ENCODE results near the gene KCNAB1.

The KCNAB1 gene

DNA sequence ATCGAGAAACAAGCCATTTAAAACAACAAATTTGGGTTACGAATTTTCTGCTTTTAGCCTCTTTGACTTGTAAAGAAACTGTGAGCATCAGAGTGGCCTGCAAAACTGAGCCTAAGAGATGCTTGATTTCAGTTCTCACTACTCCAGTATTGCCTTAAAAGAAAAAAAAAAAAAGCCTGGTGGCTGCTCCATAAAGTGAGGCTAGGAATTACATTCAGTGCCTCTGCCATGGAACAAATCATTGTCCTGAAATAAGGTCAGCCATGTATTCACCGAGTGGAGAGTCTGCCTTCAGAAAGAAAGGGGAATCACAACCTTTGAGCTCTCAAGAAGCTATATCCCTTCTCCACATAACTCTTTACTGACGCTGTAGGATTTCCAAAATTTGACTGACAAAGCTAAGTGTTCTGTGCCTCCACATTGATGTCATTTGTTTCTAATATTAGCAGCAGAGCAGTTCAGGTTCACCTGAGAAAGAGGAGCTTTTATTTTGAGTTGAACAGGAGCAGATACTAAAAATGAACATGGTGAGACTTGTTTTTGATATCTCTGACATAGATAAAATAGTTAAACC lies 297.3 kb downstream of the KCNAB1 start:
- DNase-seq = no peak

GRCh38 chr3:156418428-156418827 lies 298.1 kb downstream of the KCNAB1 start:
- no peak for DNase-seq

DNA sequence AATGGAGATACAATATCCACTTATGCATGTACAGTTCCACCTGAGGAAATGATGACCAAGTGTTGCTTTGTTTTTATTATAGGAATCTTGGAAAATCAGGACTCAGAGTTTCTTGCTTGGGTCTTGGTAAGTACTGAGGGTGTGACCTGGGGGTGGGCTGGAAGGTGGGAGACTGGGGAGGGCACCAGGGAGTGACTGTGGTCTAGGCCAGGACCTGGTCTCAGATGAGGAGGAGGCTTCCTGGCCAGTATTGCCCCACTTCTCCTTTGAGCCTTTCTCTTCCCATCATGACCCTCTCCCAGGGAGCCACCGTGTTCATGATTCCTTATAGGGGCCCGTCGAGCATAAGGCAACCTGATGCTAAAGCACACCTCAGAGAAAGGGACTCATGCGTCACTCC lies 301.2 kb downstream of the KCNAB1 start:
- no peak for DNase-seq

DNA sequence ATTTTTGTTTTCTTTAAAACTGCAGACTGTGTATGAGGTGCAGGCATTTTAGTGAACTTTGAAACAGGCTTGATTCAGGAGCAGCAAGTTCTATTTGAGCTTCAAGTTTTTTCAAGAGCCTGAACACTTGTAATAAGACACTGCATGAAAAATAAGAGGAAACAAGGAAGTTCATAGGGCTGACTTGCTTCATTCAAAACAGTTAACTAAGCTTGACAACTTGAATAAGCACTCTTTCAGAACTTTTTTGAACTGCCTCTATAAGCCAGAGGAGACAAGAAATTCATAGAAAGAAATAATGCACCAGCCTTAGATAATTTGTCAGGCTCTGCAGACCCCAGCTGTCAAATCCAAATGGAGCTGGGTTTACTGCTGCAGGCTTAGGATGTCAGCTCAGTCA lies 304.4 kb downstream of the KCNAB1 start:
- no peak for DNase-seq

GRCh38 chr3:156425651-156426050 lies 305.3 kb downstream of the KCNAB1 start:
- DNase-seq = no peak

- no peak for DNase-seq
These were observed 308.7 kb downstream of the KCNAB1 start for GRCh38 chr3:156429125-156429524.

- no peak for DNase-seq
These were observed 311.2 kb downstream of the KCNAB1 start for GRCh38 chr3:156431334-156432124.

DNA sequence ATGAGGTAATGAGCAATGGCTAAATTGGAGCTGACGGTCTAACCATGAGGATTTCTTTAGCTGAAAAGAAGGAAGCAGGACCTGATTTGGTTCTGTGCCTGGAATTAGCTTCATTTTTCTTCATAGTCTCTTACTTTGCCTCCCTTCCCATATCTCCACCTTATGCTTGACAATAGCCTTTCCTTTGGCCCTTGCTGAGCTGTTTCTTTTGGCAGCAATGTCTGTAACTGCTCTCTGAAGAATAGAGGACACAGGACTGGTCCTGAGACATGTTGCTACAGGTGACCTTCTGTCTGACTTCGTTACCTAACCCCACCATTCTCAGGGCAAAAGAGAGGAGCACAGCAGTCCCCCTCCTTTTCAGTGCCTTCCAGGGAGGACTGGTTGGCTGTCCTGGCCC lies 312.2 kb downstream of the KCNAB1 start:
- no peak for DNase-seq

DNA sequence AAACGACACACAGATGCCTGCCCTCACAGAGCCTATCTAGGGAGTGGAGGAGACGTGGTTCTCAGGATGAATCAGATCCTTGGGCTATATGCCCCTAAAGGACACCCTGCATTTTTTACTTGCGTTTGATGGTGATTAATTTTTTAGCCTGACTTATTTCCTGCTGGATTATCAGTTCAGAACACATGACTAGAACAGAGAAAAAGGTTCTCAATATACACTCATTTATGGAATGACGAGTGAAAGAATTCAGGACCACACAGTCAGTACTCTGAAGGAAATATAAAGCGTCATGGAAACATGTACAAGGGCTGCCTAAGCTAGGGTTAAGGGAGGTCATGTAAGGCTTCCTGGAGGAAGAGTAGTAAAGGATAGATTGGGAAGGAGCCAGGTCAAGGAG lies 312.8 kb downstream of the KCNAB1 start:
- no peak for DNase-seq

GRCh38 chr3:156433910-156434309 lies 313.5 kb downstream of the KCNAB1 start:
- DNase-seq = no peak

DNA sequence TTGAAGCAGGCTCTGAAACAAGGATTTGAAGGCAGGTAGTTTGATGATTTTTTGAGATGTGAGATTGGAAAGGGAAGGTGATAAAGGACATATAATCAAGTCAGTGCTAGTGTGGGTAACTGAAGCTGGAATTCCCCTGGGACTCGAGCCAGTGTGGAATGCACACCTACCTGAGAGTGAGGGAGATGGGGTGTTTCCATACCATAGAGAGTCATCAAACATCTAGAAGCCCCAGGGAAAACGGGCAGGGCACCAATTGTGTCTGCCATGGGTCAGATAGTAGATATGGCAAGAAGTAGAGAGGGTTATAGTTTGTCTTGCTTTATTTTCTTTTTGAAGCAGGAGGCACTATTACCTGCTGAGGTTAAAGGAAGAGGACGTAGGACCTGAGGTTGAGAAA lies 314.5 kb downstream of the KCNAB1 start:
- no peak for DNase-seq

DNA sequence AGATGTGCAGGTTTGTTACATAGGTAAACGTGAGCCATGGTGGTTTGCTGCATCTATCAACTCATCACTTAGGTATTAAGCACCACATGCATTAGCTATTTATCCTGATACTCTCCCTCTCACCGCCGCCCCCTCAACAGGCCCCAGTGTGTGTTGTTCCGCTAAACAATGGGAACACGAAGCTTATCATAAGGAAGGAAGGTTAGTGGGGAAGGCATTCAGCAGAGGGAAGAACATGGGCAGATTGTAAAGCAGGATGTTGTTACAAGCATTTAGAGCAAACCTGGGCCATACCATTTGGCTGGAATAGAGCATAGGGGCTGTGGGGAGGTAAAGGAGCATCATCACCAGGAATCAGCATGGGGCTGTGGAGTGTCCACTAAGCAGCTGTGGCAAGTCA lies 322.7 kb downstream of the KCNAB1 start:
- DNase-seq = no peak

DNA sequence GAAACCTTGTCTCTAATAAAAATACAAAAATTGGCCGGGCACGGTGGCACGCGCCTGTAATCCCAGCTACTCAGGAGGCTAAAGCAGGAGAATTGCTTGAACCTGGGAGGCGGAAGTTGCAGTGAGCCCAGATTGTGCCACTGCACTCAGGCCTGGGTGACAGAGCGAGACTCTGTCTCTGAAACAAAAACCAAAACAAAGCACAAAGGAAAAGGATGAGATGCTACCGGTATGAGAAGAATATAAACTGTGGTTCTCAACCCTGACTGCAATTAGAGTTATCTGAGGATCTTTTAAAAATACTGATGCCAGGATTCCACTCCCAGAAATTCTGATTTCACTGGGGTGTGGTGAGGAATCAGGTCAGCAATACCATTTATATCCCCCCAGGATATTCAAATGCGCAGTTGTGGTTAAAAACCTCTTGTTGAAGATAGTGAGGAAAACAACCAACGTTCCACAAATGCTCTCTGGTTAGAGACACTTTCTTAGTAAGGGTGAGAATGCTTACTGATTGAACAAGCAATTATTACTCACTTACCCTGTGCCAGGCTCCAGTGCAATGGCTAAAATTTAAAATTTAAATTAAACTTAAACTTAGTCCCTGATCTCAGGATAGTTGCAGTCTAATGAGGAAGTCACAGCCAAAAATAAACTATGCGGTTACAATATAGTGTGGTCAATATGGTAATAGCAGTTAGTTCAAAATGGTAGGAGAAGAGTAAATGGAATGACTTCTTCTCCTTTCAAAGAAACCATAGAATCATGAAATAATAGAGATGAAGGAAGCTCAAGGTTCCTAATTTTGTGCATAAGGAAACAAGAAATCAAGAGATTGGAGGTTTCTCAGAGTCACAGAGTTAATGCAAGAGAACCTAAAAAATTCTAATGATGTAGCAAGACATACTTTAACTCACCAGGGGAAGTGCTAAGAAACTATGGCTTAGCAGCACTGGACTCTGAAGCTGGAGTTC lies 325.0 kb downstream of the KCNAB1 start:
- no peak for DNase-seq

DNA sequence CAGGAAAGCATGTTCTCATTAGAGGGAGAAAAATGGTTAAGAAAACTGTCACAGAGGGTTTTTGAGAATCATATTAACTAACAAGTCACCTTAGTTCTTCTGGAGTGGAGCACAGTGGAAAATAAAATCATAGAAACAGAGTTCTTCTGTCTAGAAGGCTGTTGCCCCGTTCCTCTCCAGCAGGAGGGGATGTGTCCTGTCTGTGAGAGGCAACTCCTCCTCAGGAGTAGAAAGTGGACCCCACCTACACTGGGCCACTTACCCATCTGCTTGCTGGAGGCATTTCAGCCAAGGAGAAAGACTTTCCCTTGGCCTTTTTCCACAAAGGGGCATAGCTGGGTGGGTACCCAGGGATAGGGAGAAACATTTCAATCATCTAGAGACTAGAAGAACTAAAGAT lies 327.9 kb downstream of the KCNAB1 start:
- no peak for DNase-seq

GRCh38 chr3:156449710-156450574 lies 329.6 kb downstream of the KCNAB1 start:
- no peak for DNase-seq

DNA sequence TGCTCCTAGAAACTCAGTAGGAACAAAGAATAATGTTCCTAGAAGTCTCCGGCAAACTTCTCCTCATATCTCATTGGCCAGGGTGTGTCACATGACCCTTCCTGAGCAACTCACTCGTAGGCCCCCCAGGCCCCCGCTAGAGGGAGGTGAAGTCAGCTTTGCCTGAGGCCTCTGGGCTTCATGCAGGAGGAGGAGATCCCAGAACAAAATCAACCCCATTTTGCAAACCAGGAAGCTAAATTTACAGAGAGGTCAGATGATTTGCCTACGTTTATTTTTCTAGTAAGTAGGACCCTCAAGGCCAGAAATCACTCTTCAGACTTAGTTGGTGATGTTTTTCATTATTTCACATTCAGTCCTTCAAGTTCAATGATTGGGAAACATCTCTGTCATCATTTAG lies 335.5 kb downstream of the KCNAB1 start:
- DNase-seq = no peak

DNA sequence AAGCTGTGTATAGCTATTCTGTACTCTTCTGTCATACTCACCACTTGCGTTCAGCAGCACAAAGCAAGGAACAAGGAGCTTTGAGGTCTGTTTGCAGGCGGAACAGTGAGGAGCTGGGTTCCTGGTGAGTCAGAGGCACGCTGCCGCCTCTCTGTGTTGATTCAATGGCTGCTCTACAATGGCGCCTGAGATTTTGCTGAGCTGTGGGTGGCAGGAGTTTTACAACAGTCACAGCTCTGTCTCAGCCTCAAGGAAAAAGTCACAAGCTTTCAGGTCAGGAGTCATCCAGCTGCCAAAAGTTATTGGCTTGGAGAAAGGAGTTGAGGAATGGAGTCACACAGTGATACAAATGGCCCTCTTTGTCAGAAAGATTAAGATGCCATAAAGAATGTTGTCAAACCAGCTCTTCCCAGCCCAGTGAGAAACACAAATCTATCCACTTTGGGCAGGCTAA lies 336.4 kb downstream of the KCNAB1 start:
- no peak for DNase-seq

- no peak for DNase-seq
These were observed 339.1 kb downstream of the KCNAB1 start for GRCh38 chr3:156459434-156459833.

DNA sequence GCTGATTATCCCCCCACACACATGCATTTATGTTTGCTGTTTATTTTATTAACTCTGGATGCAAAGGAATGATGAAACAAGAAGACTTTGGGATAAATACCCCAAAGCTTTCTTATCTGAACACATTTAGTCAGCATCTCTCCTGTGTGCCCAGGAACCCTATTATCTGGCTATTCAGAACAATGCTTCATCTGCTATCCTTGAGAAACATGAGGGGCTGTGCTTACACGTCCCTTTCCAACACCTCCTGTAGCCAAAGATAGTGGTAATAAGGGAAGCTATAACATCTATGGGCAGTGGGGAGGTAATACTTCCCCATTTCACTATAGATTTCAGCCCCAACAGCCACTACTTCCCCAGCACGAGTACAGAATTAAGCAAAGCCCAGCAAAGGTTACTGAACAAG lies 339.8 kb downstream of the KCNAB1 start:
- DNase-seq = no peak

DNA sequence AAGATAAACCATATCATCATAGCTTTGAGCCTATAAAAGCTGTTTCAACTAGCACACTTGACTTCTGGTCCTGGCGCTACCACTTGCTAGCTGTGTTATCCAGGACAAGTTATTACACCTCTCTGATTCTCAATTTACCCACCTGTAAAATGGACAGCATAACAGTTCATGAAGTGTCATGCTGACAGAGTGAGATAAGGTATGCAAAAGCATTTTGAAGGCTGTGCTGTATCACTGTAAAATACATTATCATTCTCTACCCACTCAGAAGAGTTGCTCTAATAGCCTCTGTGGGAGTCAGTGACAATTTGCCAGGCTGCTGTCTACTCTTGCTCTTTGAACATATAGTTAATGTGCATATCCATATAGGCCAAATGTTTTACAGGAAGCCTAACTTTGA lies 341.5 kb downstream of the KCNAB1 start:
- DNase-seq = no peak

GRCh38 chr3:156463123-156463522 lies 342.7 kb downstream of the KCNAB1 start:
- DNase-seq = no peak

DNA sequence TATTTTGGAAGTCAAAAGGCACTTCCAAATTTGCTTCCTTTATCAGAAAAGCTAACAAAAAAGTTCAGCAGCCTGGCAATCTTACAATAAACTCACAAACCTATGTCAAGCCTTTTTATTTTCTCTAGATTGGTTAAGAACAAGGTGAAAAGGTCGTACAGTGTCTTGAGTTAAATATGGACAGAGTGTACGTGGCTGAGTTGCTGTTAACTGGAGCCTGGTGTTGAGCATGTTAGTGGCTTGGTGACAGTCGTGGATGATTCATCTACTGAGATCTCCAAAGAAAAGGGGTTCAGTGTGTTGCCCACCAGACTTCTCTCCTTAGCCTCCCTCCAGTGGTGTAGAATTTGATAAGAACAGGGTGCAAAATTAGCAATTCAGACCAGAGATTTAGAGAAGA lies 344.8 kb downstream of the KCNAB1 start:
- no peak for DNase-seq

DNA sequence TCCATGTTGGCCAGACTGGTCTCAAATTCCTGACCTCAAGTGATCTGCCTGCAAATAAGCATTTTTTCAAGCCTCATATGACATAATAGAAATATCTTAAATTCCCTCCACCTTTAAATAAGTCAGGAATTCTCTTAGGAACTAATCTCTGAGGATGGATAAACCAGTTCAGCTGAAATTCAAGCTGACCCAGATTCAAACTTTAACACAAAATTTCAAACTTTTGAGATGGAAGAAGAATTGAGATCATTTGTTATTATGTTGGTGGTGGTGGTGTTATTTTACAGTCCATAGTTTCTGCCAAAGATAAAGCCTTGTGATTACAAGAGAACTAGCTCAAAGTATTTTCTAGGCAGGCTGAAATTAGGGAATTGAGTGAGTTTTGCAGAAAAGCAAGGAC lies 349.1 kb downstream of the KCNAB1 start:
- no peak for DNase-seq

All from right forelimb (tissue), 1 donor.